Astrocyte (in vitro differentiated cells and primary cell): ENCODE results near the gene MYOG. TPM values are rescaled to one million over a fixed set of nuclear protein-coding genes. Genes with fewer than 3 reads are reported as not detected.

Experiments used
- DNase-seq: peaks from one replicate; pipeline ENCODE4 v3.0.0-alpha.2; 2010; ENCODE audit warnings: low read depth
- FAIRE-seq: peaks from 2 replicates; lab custom pipeline; 2011; peaks lifted over from hg19 to GRCh38; lab: Jason Lieb, UNC
- H2AFZ ChIP-seq: 2 replicates; pipeline ENCODE4 v1.6.0; 2012; ENCODE audit warnings: low read depth, low read length, inconsistent platforms
- H3K27ac ChIP-seq: 2 replicates; pipeline ENCODE4 v1.5.1; 2011; ENCODE audit warnings: low read depth, low read length, inconsistent platforms
- H3K27me3 ChIP-seq: 2 replicates; pipeline ENCODE4 v1.6.0; 2011; ENCODE audit warnings: low read length, inconsistent platforms; ENCODE audit not compliant: insufficient read depth
- H3K36me3 ChIP-seq: 2 replicates; pipeline ENCODE4 v1.5.1; 2011; ENCODE audit warnings: low read length, inconsistent platforms; ENCODE audit not compliant: insufficient read depth
- H3K4me1 ChIP-seq: 2 replicates; pipeline ENCODE4 v1.5.1; 2011; ENCODE audit warnings: low read length, inconsistent platforms; ENCODE audit not compliant: insufficient read depth
- H3K4me2 ChIP-seq: 2 replicates; pipeline ENCODE4 v1.6.0; 2012; ENCODE audit warnings: low read length, inconsistent platforms
- H3K4me3 ChIP-seq: 2 replicates; pipeline ENCODE4 v1.5.1; 2011; ENCODE audit warnings: low read depth, mild to moderate bottlenecking, low read length, inconsistent platforms; ENCODE audit not compliant: insufficient read depth
- H3K79me2 ChIP-seq: 2 replicates; pipeline ENCODE4 v1.6.0; 2012; ENCODE audit warnings: mild to moderate bottlenecking, low read length, inconsistent platforms; ENCODE audit not compliant: insufficient read depth
- H3K9ac ChIP-seq: 2 replicates; pipeline ENCODE4 v1.6.0; 2012; ENCODE audit warnings: mild to moderate bottlenecking, low read length, inconsistent platforms
- H3K9me3 ChIP-seq: 2 replicates; pipeline ENCODE4 v1.5.1; 2012; ENCODE audit warnings: low read depth, mild to moderate bottlenecking, low read length, inconsistent platforms; ENCODE audit not compliant: insufficient read depth
- H4K20me1 ChIP-seq: 2 replicates; pipeline ENCODE4 v1.6.0; 2012; ENCODE audit warnings: low read length, inconsistent platforms; ENCODE audit not compliant: insufficient read depth
- H3K27ac Mint-ChIP-seq: one replicate; pipeline ENCODE4 v1.8.0; 2021; ENCODE audit warnings: mild to moderate bottlenecking, mixed read lengths; ENCODE audit not compliant: unreplicated experiment
- H3K27me3 Mint-ChIP-seq: one replicate; pipeline ENCODE4 v1.8.0; 2021; ENCODE audit warnings: low read depth, mixed read lengths; ENCODE audit not compliant: unreplicated experiment
- H3K36me3 Mint-ChIP-seq: one replicate; pipeline ENCODE4 v1.8.0; 2021; ENCODE audit warnings: low read depth, mixed read lengths; ENCODE audit not compliant: unreplicated experiment
- H3K4me1 Mint-ChIP-seq: one replicate; pipeline ENCODE4 v1.8.0; 2021; ENCODE audit warnings: low read depth, mixed read lengths; ENCODE audit not compliant: unreplicated experiment
- H3K4me3 Mint-ChIP-seq: one replicate; pipeline ENCODE4 v1.8.0; 2021; ENCODE audit warnings: mild to moderate bottlenecking, moderate library complexity, mixed read lengths; ENCODE audit not compliant: unreplicated experiment
- H3K9me3 Mint-ChIP-seq: one replicate; pipeline ENCODE4 v1.8.0; 2021; ENCODE audit warnings: mild to moderate bottlenecking, mixed read lengths; ENCODE audit not compliant: unreplicated experiment
- CTCF ChIP-seq: IDR thresholded peaks from 2 replicates; pipeline ENCODE4 v1.5.1; 2011; ENCODE audit warnings: low read depth, mild to moderate bottlenecking, inconsistent platforms, low read length, moderate library complexity; ENCODE audit not compliant: insufficient read depth
- EZH2 ChIP-seq: IDR thresholded peaks from 2 replicates; pipeline ENCODE4 v1.6.1; 2012; ENCODE audit warnings: mild to moderate bottlenecking, low read length, inconsistent platforms; ENCODE audit not compliant: insufficient read depth
- total RNA-seq: library from RNA; stranded (reverse); gene quantifications from 2 replicates; pipeline ENCODE4 v1.2.1, GENCODE V29; 2021

The MYOG gene
- total RNA-seq, 1 donor from 2014 or later, result not detected

- DNase-seq, result no peak
- H3K9ac ChIP-seq, result no peak overlapping the region
- H3K4me2 ChIP-seq, result no peak overlapping the region
These were observed 6.0 kb upstream of the MYOG start for GRCh38 chr1:203091761-203092330.

GRCh38 chr1:203091199-203091477 is 5.3 kb upstream of the MYOG start:
- H3K79me2 ChIP-seq, result no peaks in the 10 kb centered on the region
- H3K9ac ChIP-seq, result no peak overlapping the region
- H3K4me3 ChIP-seq, result no peak overlapping the region
- Mint-ChIP-seq H3K9me3 (peaks cover 29% of the 10 kb centered on the region), H3K4me3 (no peak overlapping the region), H3K27me3 (peaks cover 36% of the 10 kb centered on the region), H3K4me1 (peaks cover 5% of the 10 kb centered on the region), H3K36me3 (peaks cover 6% of the 10 kb centered on the region), H3K27ac (no peak overlapping the region)
- H3K36me3 ChIP-seq, result no peaks in the 10 kb centered on the region
- no peaks in the 10 kb centered on the region for H3K9me3 ChIP-seq
- no peaks in the 10 kb centered on the region for H3K4me1 ChIP-seq
- peaks cover 30% of the 10 kb centered on the region for H3K27me3 ChIP-seq
- no peak overlapping the region for H3K4me2 ChIP-seq
- no peak for DNase-seq
- H4K20me1 ChIP-seq, result no peaks in the 10 kb centered on the region
- H2AFZ ChIP-seq, result no peak overlapping the region
- TF ChIP-seq EZH2 (no peak), CTCF (no peak)
- no peak for FAIRE-seq
- no peak overlapping the region for H3K27ac ChIP-seq

More at GRCh38 chr1:203091761-203092330, 6.0 kb upstream of the MYOG start:
- H3K9me3 Mint-ChIP-seq, result peaks cover 29% of the 10 kb centered on the region
- H3K27ac ChIP-seq, result no peak overlapping the region
- no peak for FAIRE-seq
- peaks cover 31% of the 10 kb centered on the region for H3K27me3 Mint-ChIP-seq
- no peaks in the 10 kb centered on the region for H3K36me3 ChIP-seq
- no peaks in the 10 kb centered on the region for H3K4me1 ChIP-seq
- H3K27ac Mint-ChIP-seq, result no peak overlapping the region
- no peak overlapping the region for H3K4me3 Mint-ChIP-seq
- no peak for TF ChIP-seq EZH2
- TF ChIP-seq CTCF, result no peak
- H4K20me1 ChIP-seq, result no peaks in the 10 kb centered on the region
- H3K36me3 Mint-ChIP-seq, result peaks cover 5% of the 10 kb centered on the region
- H3K27me3 ChIP-seq, result peaks cover 26% of the 10 kb centered on the region
- no peaks in the 10 kb centered on the region for H3K79me2 ChIP-seq
- no peak overlapping the region for H3K4me3 ChIP-seq
- H3K4me1 Mint-ChIP-seq, result peaks cover 5% of the 10 kb centered on the region
- H2AFZ ChIP-seq, result no peak overlapping the region
- H3K9me3 ChIP-seq, result no peaks in the 10 kb centered on the region

GRCh38 chr1:203090421-203091198 is 4.8 kb upstream of the MYOG start:
- Mint-ChIP-seq H3K4me1 (peaks cover 5% of the 10 kb centered on the region), H3K36me3 (peaks cover 6% of the 10 kb centered on the region), H3K27me3 (peaks cover 36% of the 10 kb centered on the region), H3K4me3 (no peak overlapping the region), H3K9me3 (peaks cover 27% of the 10 kb centered on the region), H3K27ac (peak overlapping the region; percentile 27)
- FAIRE-seq (no peak), DNase-seq (peak; percentile 17)
- Histone ChIP-seq H3K79me2 (no peaks in the 10 kb centered on the region), H3K27me3 (peaks cover 30% of the 10 kb centered on the region), H3K4me2 (no peak overlapping the region), H4K20me1 (no peaks in the 10 kb centered on the region), H3K27ac (no peak overlapping the region), H3K4me1 (no peaks in the 10 kb centered on the region), H3K9ac (no peak overlapping the region), H3K9me3 (no peaks in the 10 kb centered on the region), H3K36me3 (no peaks in the 10 kb centered on the region), H2AFZ (no peak overlapping the region), H3K4me3 (no peak overlapping the region)
- no peak for TF ChIP-seq CTCF
- TF ChIP-seq EZH2, result no peak
